RWPE1 (cell line): Measurements from ENCODE around the gene CREB3L2.
A peak's percentile ranks its signal among the peaks of the same experiment; 100 is the strongest.

Experiments used
- CTCF ChIA-PET: fragments of 350-600 bp; sonication (Branson Sonifier 250); formaldehyde crosslinking; extraction: SDS; loops from one replicate; lab custom pipeline; 2021; lab: Yijun Ruan, JAX
- POLR2A ChIA-PET: fragments of 400-600 bp; formaldehyde crosslinking; extraction: SDS; loops from one replicate; lab custom pipeline; 2020; ENCODE audit warnings: antibody characterized with exemption; ENCODE audit not compliant: low non-redundant PET; lab: Yijun Ruan, JAX
- DNase-seq: peaks from one replicate; pipeline ENCODE4 v3.0.0; 2012; ENCODE audit warnings: low spot score
- H3K27ac ChIP-seq: fragments of 450-650 bp; 2 replicates; pipeline ENCODE4 v1.5.1; 2017
- CTCF ChIP-seq: fragments of 450-650 bp; conservative IDR thresholded peaks from 2 replicates; pipeline ENCODE4 v1.5.1; 2017; ENCODE audit warnings: low read depth, mild to moderate bottlenecking

The CREB3L2 gene

GRCh38 chr7:137881607-137882260 lies 120.2 kb downstream of the CREB3L2 start:
- peak overlapping the region; percentile 86 for H3K27ac ChIP-seq
- no peak for DNase-seq
- TF ChIP-seq CTCF = no peak
- ChIA-PET CTCF (interaction anchor here (0.6 kb wide), 1 partner anchor 120 kb away, joined by 4 read pairs; the partner anchor contains the start of gene CREB3L2), POLR2A (no interaction called here)

GRCh38 chr7:137880432-137880831 lies 121.5 kb downstream of the CREB3L2 start:
- TF ChIP-seq CTCF = no peak
- POLR2A ChIA-PET = no interaction called here
- CTCF ChIA-PET = no interaction called here
- H3K27ac ChIP-seq = peak overlapping the region; percentile 83
- DNase-seq = peak; percentile 69

GRCh38 chr7:137879357-137880158 lies 122.3 kb downstream of the CREB3L2 start:
- H3K27ac ChIP-seq = peak overlapping the region; percentile 83
- POLR2A ChIA-PET = no interaction called here
- CTCF ChIA-PET = no interaction called here
- peak; percentile 8 for DNase-seq
- TF ChIP-seq CTCF = no peak

DNA sequence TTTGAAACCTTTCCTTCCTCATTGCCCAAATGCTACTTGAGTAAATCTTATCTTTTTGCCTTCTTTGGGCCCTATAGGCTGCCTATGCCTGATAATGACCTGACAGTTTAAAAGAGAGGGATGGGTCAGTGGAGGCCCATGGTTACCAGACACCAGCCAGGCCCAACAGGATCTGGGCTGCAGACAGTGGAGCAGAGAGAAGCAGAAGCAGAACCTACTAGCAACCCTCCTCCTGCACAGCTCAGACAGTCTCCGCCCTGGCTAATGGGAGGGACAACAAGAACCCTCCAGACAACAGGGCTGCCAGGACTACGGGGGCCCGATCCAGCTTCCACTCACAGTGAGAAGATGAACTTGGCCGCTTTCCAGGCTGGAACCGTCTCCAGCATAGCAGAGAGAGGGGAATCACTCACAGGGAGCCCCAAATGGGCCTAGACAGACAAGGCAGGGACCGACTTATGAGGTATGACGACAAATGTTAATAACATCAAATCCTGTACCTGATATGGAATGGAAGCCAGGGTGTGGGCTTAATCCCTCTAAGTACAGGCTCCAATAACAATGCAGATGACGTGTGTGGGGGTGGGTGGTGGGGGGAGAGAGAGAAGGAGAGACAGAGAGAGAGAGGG lies 123.4 kb downstream of the CREB3L2 start:
- H3K27ac ChIP-seq = no peak overlapping the region
- no peak for DNase-seq
- ChIA-PET POLR2A (no interaction called here), CTCF (no interaction called here)
- TF ChIP-seq CTCF = no peak

GRCh38 chr7:137877027-137877675 lies 124.7 kb downstream of the CREB3L2 start:
- no peak for DNase-seq
- POLR2A ChIA-PET = no interaction called here
- no peak for TF ChIP-seq CTCF
- CTCF ChIA-PET = no interaction called here
- H3K27ac ChIP-seq = no peak overlapping the region

GRCh38 chr7:137875746-137876145 lies 126.1 kb downstream of the CREB3L2 start:
- DNase-seq = no peak
- no peak overlapping the region for H3K27ac ChIP-seq
- no peak for TF ChIP-seq CTCF
- ChIA-PET POLR2A (no interaction called here), CTCF (no interaction called here)
